Measurements from ENCODE around the gene ID2. TPM values are rescaled to one million over a fixed set of nuclear protein-coding genes. Genes with fewer than 3 reads are reported as not detected.
A peak's percentile ranks its signal among the peaks of the same experiment; 100 is the strongest.

ID2 gene
- total and polyA plus RNA-seq, 3 experiments from 2014 or later, result 162 to 378 (median 165) TPM

DNA sequence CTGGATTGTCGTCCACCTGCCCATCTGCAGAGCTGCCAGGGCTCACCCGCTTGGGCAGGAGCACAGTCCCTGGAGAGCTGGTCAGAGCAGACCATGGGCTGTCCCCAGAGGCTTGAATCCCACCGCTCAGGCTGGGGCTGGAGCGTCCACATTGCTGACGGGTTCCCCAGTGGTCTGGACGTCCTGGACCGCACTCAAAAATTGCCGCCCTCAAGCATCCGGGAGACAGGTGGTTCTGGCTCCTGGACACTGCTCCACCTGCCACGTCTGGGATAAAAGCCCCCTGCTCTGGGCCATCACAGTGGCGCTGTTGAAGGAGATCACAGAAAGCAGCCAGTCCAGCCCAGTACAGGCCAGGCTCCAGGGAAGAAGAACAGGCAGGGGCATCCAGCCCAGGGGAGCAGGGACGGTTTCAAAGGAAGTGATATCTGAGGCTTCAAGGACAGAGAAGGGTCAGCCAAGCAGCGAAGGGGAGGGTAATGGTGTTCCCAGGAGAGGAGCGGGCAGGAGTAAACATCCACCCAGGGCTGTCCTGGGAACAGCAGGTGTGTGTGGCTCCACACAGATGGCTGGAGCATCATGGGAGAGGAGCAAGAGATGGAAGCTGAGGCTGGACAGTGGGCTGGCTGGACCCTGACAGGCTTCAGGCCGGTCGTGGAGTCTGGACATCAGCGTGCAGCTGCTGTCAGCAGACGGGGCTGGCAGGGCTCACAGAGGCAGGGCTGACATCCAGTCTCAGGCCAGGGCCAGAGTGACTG lies 21.9 kb upstream of the ID2 start:
- CTCF ChIA-PET, result no interaction called here
- no peaks in the 10 kb centered on the region for H3K27me3 ChIP-seq (ENCODE audit: insufficient read depth, low read length, poor library complexity, severe bottlenecking)
- H3K9me3 ChIP-seq (ENCODE audit: low read length), result no peaks in the 10 kb centered on the region
- POLR2A ChIA-PET, result no interaction called here
- no peaks in the 10 kb centered on the region for H3K36me3 Mint-ChIP-seq
- H3K4me3 Mint-ChIP-seq, result peak overlapping the region in 1 of 7 donors; percentile 53
- H3K4me1 Mint-ChIP-seq, result peaks cover 16 to 27% (median 18%) of the 10 kb centered on the region in 3 donors
- H3K4me1 ChIP-seq (ENCODE audit: insufficient read depth, low read length), result peaks cover 12% of the 10 kb centered on the region
- DNase-seq, result no peak
- H3K27me3 Mint-ChIP-seq, result peaks cover 7 to 23% of the 10 kb centered on the region in 2 donors
- H3K9me3 Mint-ChIP-seq, result no peaks in the 10 kb centered on the region
- H3K27ac ChIP-seq (ENCODE audit: low read depth, low read length), result no peak overlapping the region
- H3K27ac Mint-ChIP-seq, result peak overlapping the region in 1 of 8 donors; percentile 38
- H3K4me3 ChIP-seq (ENCODE audit: low read length), result no peak overlapping the region
- H3K36me3 ChIP-seq (ENCODE audit: insufficient read depth, low read length), result no peaks in the 10 kb centered on the region

DNA sequence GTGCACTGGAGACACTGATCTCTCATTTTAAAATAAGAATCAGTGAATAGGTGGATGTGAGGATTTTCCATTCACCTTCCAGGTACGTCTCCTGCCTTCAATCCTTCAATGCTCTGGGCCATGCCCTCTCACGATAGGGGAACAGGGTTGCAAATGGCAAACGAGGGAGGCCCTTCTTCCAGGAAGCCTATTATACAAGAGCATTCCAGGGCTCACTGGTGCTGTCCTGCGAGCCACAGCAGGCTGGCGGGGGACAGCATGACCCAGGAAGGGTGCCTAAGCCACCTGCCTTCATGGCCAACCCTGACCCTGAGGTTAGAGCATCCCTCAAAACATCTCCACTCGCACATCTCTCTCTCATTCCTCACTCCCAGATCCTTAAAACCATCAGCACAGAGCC lies 20.6 kb upstream of the ID2 start:
- CTCF ChIA-PET, result no interaction called here
- peaks cover 19 to 33% (median 22%) of the 10 kb centered on the region in 3 donors for H3K4me1 Mint-ChIP-seq
- Histone ChIP-seq H3K27ac (ENCODE audit: low read depth, low read length) (no peak overlapping the region), H3K27me3 (ENCODE audit: insufficient read depth, low read length, poor library complexity, severe bottlenecking) (no peaks in the 10 kb centered on the region), H3K9me3 (ENCODE audit: low read length) (no peaks in the 10 kb centered on the region), H3K36me3 (ENCODE audit: insufficient read depth, low read length) (no peaks in the 10 kb centered on the region), H3K4me1 (ENCODE audit: insufficient read depth, low read length) (peaks cover 12% of the 10 kb centered on the region), H3K4me3 (ENCODE audit: low read length) (no peak overlapping the region)
- H3K36me3 Mint-ChIP-seq, result no peaks in the 10 kb centered on the region
- peaks cover 3 to 23% of the 10 kb centered on the region in 2 donors for H3K27me3 Mint-ChIP-seq
- H3K4me3 Mint-ChIP-seq, result peak overlapping the region in 1 of 7 donors; percentile 46
- no peak overlapping the region for H3K27ac Mint-ChIP-seq
- POLR2A ChIA-PET, result no interaction called here
- DNase-seq, result no peak
- H3K9me3 Mint-ChIP-seq, result no peaks in the 10 kb centered on the region

DNA sequence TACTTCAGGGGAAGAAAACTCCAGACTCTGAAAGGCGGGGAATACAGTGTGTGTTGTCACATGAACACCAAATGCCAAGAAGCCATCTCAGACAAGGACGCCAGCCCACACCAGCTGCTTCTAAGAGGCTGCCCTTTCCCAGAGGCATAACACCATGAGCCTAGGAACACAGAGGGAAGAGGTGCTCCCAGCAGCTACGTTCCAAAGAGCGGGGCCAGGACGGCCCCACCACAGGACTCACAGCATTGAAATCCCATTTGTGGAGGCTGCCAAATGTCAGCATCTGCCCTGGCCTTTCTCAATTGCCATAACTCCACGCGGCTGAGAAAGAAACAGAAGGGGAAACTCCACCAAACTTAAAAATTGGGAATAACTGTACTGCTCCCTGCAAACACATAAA lies 20.1 kb upstream of the ID2 start:
- no peak for DNase-seq
- no peak overlapping the region for H3K4me3 Mint-ChIP-seq
- Histone ChIP-seq H3K36me3 (ENCODE audit: insufficient read depth, low read length) (no peaks in the 10 kb centered on the region), H3K27me3 (ENCODE audit: insufficient read depth, low read length, poor library complexity, severe bottlenecking) (no peaks in the 10 kb centered on the region), H3K27ac (ENCODE audit: low read depth, low read length) (no peak overlapping the region), H3K9me3 (ENCODE audit: low read length) (no peaks in the 10 kb centered on the region), H3K4me3 (ENCODE audit: low read length) (no peak overlapping the region), H3K4me1 (ENCODE audit: insufficient read depth, low read length) (peaks cover 12% of the 10 kb centered on the region)
- POLR2A ChIA-PET, result no interaction called here
- no peaks in the 10 kb centered on the region for H3K36me3 Mint-ChIP-seq
- H3K9me3 Mint-ChIP-seq, result no peaks in the 10 kb centered on the region
- CTCF ChIA-PET, result no interaction called here
- H3K4me1 Mint-ChIP-seq, result peaks cover 19 to 29% (median 22%) of the 10 kb centered on the region in 3 donors
- H3K27me3 Mint-ChIP-seq, result peaks cover 2 to 20% of the 10 kb centered on the region in 2 donors
- H3K27ac Mint-ChIP-seq, result no peak overlapping the region

DNA sequence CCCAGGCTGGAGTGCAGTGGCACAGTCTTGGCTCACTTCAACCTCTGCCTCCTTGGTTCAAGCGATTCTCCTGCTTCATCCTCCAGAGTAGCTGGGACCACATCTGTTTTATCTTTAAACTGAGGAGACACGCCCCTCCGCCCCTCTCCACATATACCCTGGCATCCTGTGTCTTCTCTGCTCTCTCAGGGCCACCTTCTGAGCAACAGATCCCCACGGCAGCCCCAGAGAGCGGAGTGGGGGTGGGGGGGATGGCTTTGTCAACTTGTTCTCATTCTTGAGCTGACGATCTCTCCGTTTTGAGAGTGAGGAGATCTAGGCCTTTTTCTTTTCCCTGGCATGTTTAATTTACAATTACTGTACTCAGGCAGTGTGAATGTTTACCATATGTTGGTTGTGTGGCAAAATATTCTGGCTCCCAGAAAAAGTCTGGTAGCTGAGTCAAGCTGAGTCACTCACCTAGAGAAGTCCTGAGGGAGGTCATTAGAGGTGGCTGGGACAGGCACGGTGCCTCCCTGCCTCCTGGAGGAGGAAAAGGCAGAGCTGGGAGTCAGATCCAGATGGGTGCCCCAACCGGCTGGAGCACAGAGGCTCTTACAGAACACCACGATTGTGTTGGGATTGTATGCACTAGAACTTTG lies 19.5 kb upstream of the ID2 start:
- Histone ChIP-seq H3K9me3 (ENCODE audit: low read length) (no peaks in the 10 kb centered on the region), H3K36me3 (ENCODE audit: insufficient read depth, low read length) (no peaks in the 10 kb centered on the region), H3K27me3 (ENCODE audit: insufficient read depth, low read length, poor library complexity, severe bottlenecking) (no peaks in the 10 kb centered on the region), H3K4me3 (ENCODE audit: low read length) (no peak overlapping the region), H3K4me1 (ENCODE audit: insufficient read depth, low read length) (peaks cover 12% of the 10 kb centered on the region), H3K27ac (ENCODE audit: low read depth, low read length) (no peak overlapping the region)
- ChIA-PET POLR2A (no interaction called here), CTCF (no interaction called here)
- H3K36me3 Mint-ChIP-seq, result no peaks in the 10 kb centered on the region
- DNase-seq, result no peak
- no peak overlapping the region for H3K27ac Mint-ChIP-seq
- H3K4me3 Mint-ChIP-seq, result no peak overlapping the region
- no peaks in the 10 kb centered on the region for H3K9me3 Mint-ChIP-seq
- peaks cover 13 to 23% (median 18%) of the 10 kb centered on the region in 3 donors for H3K4me1 Mint-ChIP-seq
- H3K27me3 Mint-ChIP-seq, result peaks cover 1 to 14% of the 10 kb centered on the region in 2 donors

DNA sequence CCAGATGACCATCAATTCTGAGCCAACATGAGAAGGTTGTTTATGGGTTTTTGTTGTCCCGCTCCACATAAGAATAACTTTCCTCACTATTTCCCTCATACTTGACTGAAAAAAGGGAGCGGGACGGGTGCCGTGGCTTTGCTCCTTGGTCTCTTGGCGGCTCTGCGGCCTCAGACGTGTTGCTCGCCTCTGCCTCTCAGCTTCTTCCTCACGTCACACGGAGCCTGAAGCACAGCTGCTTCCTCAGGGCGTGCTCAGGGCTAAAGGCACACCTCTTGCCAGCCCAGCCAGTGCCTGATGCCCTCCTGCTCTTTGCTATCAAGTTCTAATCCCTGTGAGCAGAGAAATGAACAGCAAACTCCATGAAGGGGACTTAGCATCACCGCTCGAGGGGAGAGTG lies 17.9 kb upstream of the ID2 start:
- Mint-ChIP-seq H3K36me3 (no peaks in the 10 kb centered on the region), H3K4me1 (peaks cover 12 to 18% (median 13%) of the 10 kb centered on the region in 3 donors), H3K9me3 (no peaks in the 10 kb centered on the region), H3K27me3 (peaks cover 0 to 3% of the 10 kb centered on the region in 2 donors), H3K4me3 (peak overlapping the region in 1 of 7 donors; percentile 12), H3K27ac (peak overlapping the region in 6 of 8 donors; percentile 10 to 81 (median 61))
- no peak for DNase-seq
- Histone ChIP-seq H3K9me3 (ENCODE audit: low read length) (no peaks in the 10 kb centered on the region), H3K4me3 (ENCODE audit: low read length) (no peak overlapping the region), H3K27ac (ENCODE audit: low read depth, low read length) (no peak overlapping the region), H3K27me3 (ENCODE audit: insufficient read depth, low read length, poor library complexity, severe bottlenecking) (no peaks in the 10 kb centered on the region), H3K4me1 (ENCODE audit: insufficient read depth, low read length) (peaks cover 12% of the 10 kb centered on the region), H3K36me3 (ENCODE audit: insufficient read depth, low read length) (no peaks in the 10 kb centered on the region)
- ChIA-PET POLR2A (no interaction called here), CTCF (no interaction called here)

DNA sequence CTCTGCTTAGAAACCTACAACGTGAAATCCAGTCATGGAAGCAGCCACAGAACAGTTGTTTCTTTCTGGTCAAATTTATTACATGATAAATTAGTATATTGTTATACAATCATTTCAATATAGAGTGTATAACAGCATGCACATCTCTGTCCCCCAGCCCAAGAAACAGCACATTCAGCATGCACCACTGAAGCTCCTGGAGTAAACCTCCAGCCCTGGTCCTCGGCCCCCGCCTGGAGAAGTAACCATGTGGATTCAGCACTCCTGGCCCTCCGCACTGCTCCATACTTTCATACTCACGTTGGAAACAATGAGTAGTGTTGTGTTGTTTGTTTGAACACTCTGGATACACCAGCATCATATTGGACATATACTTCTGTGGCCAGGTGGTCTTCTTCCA lies 15.3 kb upstream of the ID2 start:
- H3K36me3 Mint-ChIP-seq, result no peaks in the 10 kb centered on the region
- H3K27me3 Mint-ChIP-seq, result no peaks in the 10 kb centered on the region
- Histone ChIP-seq H3K4me3 (ENCODE audit: low read length) (no peak overlapping the region), H3K27ac (ENCODE audit: low read depth, low read length) (no peak overlapping the region), H3K4me1 (ENCODE audit: insufficient read depth, low read length) (peaks cover 12% of the 10 kb centered on the region), H3K9me3 (ENCODE audit: low read length) (no peaks in the 10 kb centered on the region), H3K36me3 (ENCODE audit: insufficient read depth, low read length) (no peaks in the 10 kb centered on the region), H3K27me3 (ENCODE audit: insufficient read depth, low read length, poor library complexity, severe bottlenecking) (no peaks in the 10 kb centered on the region)
- peaks cover 12 to 18% (median 13%) of the 10 kb centered on the region in 3 donors for H3K4me1 Mint-ChIP-seq
- ChIA-PET POLR2A (no interaction called here), CTCF (interaction anchor here (0.8 kb wide), 1 partner anchor 12 kb away, joined by 3 read pairs; no protein-coding TSS in a partner anchor)
- H3K27ac Mint-ChIP-seq, result no peak overlapping the region
- DNase-seq, result no peak
- H3K4me3 Mint-ChIP-seq, result no peak overlapping the region
- no peaks in the 10 kb centered on the region for H3K9me3 Mint-ChIP-seq

DNA sequence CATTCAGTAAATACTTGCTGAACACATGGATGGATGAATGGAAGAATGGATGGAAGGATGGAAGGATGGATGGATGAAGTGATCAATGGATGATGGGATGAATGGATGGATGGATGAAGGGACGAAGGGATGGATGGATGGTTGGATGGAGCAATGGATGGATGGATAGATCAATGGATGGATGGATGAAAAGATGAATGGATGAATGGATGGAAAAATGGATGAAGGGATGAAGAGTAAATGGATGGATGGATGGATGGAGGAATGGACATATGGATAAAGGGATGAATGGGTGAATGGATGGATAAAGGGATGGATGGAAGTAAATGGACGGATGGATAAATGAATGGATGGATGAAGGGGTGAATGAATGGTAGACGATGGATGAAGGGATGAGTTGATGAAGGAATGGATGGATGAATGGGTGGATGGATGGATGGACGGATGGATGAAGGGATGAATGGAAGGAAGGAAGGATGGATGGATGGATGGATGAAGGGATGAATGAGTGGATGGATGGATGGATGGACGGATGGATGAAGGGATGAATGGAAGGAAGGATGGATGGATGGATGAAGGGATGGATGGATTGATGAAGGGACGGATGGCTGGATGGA lies 13.9 kb upstream of the ID2 start:
- Histone ChIP-seq H3K36me3 (ENCODE audit: insufficient read depth, low read length) (no peaks in the 10 kb centered on the region), H3K4me3 (ENCODE audit: low read length) (no peak overlapping the region), H3K27me3 (ENCODE audit: insufficient read depth, low read length, poor library complexity, severe bottlenecking) (no peaks in the 10 kb centered on the region), H3K4me1 (ENCODE audit: insufficient read depth, low read length) (peaks cover 12% of the 10 kb centered on the region), H3K9me3 (ENCODE audit: low read length) (no peaks in the 10 kb centered on the region), H3K27ac (ENCODE audit: low read depth, low read length) (no peak overlapping the region)
- no peaks in the 10 kb centered on the region for H3K27me3 Mint-ChIP-seq
- CTCF ChIA-PET, result no interaction called here
- no peaks in the 10 kb centered on the region for H3K36me3 Mint-ChIP-seq
- H3K4me1 Mint-ChIP-seq, result peaks cover 12 to 21% (median 13%) of the 10 kb centered on the region in 3 donors
- no peak overlapping the region for H3K4me3 Mint-ChIP-seq
- POLR2A ChIA-PET, result interaction anchor here (0.5 kb wide), 1 partner anchor 248 kb away, joined by 3 read pairs; no protein-coding TSS in a partner anchor
- no peak overlapping the region for H3K27ac Mint-ChIP-seq
- no peaks in the 10 kb centered on the region for H3K9me3 Mint-ChIP-seq
- no peak for DNase-seq
